WI38 (cell line): Measurements from ENCODE around the gene PROM1.
A peak's percentile ranks its signal among the peaks of the same experiment; 100 is the strongest.

Experiments
- H3K4me3 ChIP-seq: 2 replicates; pipeline ENCODE4 v1.5.1; 2011; ENCODE audit warnings: low read depth, mild to moderate bottlenecking, control low read depth, low read length
- TF ChIP-seq, protein P1 (sequence below): IDR thresholded peaks from 2 replicates; pipeline ENCODE4 v1.5.1; 2012; ENCODE audit warnings: low read depth, mild to moderate bottlenecking, control low read depth, low read length

The PROM1 gene

GRCh38 chr4:16027626-16028025 is 56.2 kb downstream of the PROM1 start:
- no peak overlapping the region for H3K4me3 ChIP-seq
- TF ChIP-seq, protein P1, sequence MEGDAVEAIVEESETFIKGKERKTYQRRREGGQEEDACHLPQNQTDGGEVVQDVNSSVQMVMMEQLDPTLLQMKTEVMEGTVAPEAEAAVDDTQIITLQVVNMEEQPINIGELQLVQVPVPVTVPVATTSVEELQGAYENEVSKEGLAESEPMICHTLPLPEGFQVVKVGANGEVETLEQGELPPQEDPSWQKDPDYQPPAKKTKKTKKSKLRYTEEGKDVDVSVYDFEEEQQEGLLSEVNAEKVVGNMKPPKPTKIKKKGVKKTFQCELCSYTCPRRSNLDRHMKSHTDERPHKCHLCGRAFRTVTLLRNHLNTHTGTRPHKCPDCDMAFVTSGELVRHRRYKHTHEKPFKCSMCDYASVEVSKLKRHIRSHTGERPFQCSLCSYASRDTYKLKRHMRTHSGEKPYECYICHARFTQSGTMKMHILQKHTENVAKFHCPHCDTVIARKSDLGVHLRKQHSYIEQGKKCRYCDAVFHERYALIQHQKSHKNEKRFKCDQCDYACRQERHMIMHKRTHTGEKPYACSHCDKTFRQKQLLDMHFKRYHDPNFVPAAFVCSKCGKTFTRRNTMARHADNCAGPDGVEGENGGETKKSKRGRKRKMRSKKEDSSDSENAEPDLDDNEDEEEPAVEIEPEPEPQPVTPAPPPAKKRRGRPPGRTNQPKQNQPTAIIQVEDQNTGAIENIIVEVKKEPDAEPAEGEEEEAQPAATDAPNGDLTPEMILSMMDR = no peak

DNA sequence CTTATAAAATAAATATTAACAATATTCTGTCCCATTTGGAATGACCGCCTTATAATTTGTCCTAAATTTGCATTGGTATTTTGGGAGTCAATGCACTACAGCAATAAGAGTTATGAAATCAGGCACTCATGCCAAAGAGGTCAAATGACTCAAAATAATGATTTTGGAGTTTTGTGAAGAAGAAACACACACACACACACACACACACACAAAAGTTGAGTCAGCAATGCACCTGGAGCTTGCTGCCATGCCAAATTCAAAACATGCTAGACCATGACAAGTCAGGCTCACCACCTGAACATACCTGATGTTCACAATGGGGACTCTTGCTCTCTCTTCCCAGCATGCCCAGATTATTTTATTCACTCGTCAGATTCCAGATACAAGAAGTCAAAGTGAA is 56.7 kb downstream of the PROM1 start:
- H3K4me3 ChIP-seq = no peak overlapping the region
- TF ChIP-seq, protein P1 = no peak

GRCh38 chr4:16026160-16026761 is 57.6 kb downstream of the PROM1 start:
- TF ChIP-seq, protein P1 = peak; percentile 49; the same call in 1 of the 2 replicates
- H3K4me3 ChIP-seq = no peak overlapping the region

DNA sequence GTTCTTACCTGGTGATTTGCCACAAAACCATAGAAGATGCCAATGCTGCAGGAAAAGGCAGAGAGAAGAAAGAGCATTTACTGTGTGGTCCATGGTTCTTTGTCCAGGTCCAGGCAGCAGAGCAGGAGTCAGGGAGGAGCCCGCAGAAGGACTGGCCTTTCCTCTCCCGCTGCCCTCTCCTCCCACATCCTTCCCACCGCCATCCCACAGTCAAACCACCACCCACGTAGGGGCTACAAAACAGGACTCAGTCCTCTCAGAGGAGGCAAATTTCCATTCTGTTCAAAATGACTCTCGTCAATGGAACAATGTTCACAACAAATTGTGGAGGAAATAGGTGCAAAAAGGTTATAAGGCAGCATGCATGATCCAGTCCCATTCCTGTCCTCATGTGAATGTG is 58.6 kb downstream of the PROM1 start:
- H3K4me3 ChIP-seq = no peak overlapping the region
- TF ChIP-seq, protein P1 = no peak; the same call in 1 of the 2 replicates

- TF ChIP-seq, protein P1 = no peak
- no peak overlapping the region for H3K4me3 ChIP-seq
These were observed 59.9 kb downstream of the PROM1 start for GRCh38 chr4:16023776-16024408.

DNA sequence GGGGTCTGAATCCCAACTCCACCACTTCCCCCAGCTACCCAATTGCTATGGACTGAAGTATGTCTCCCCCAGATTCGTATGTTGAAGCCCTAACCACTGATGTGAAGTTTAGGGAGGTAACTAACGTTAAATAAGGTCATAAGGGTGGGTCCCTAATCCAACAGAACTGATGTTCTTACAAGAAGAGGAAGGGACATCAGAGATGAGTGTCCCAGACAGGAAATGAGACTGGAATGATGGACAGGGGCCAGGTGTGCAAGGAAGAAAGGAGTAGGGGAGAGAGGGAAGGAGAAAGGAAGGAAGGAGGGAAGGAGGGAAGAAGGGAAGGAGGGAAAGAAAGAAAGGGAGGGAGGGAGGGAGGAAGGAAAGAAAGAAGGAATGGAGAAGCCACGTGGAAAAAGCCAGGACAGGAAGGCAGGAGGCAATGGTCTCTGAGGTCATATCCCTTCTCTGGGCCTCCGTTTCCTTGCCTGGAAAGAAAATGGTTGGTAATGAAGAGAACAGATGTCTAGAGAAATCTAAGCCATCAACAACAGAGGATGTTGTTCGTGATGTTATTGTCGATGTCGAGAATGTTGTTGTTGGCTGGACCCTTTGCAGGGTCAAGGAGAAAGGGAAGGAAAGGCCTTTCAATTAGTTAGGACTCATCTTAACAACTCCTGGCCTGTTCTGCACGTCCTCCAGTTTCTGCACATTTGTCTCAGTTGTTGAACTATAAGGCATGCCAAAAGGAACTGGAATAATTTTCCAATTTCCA is 61.8 kb downstream of the PROM1 start:
- TF ChIP-seq, protein P1 = no peak
- no peak overlapping the region for H3K4me3 ChIP-seq

GRCh38 chr4:16019649-16020048 is 64.2 kb downstream of the PROM1 start:
- H3K4me3 ChIP-seq = no peak overlapping the region
- TF ChIP-seq, protein P1 = no peak
